ACC112 (cell line): ENCODE results near the gene CCL7.
A peak's percentile ranks its signal among the peaks of the same experiment; 100 is the strongest.

Experiments
- H2AFZ ChIP-seq: fragments of 200-600 bp; sonication (generic); one replicate; pipeline ENCODE4 v1.6.0; 2017; ENCODE audit warnings: antibody characterized with exemption, low read length; ENCODE audit not compliant: unreplicated experiment
- H3K27ac ChIP-seq: fragments of 200-600 bp; sonication (generic); 2 replicates; pipeline ENCODE4 v1.5.1; 2014; ENCODE audit warnings: low read depth, mild to moderate bottlenecking, antibody characterized with exemption, low read length, moderate library complexity
- H3K27me3 ChIP-seq: fragments of 200-600 bp; sonication (generic); 2 replicates; pipeline ENCODE4 v1.6.1; 2014; ENCODE audit warnings: mild to moderate bottlenecking, antibody characterized with exemption, low read length, moderate library complexity, mixed read lengths; ENCODE audit not compliant: insufficient read depth
- H3K36me3 ChIP-seq: fragments of 200-600 bp; sonication (generic); 2 replicates; pipeline ENCODE4 v1.6.1; 2016; ENCODE audit warnings: mild to moderate bottlenecking, antibody characterized with exemption, low read length, moderate library complexity, mixed read lengths; ENCODE audit not compliant: insufficient read depth
- H3K4me1 ChIP-seq: fragments of 200-600 bp; sonication (generic); one replicate; pipeline ENCODE4 v1.6.1; 2016; ENCODE audit warnings: low read length, mixed read lengths; ENCODE audit not compliant: insufficient read depth, unreplicated experiment, control insufficient read depth
- H3K4me3 ChIP-seq: fragments of 200-600 bp; sonication (generic); 2 replicates; pipeline ENCODE4 v1.5.1; 2014; ENCODE audit warnings: mild to moderate bottlenecking, low read depth, low read length
- H3K79me2 ChIP-seq: fragments of 200-600 bp; sonication (generic); one replicate; pipeline ENCODE4 v1.6.0; 2016; ENCODE audit warnings: low read length; ENCODE audit not compliant: control insufficient read depth, unreplicated experiment, insufficient read depth

CCL7 gene

GRCh38 chr17:34246881-34247280, 23.1 kb upstream of the CCL7 start:
- Histone ChIP-seq H3K79me2 (no peaks in the 10 kb centered on the region), H3K4me3 (no peak overlapping the region), H3K4me1 (peaks cover 41% of the 10 kb centered on the region), H2AFZ (no peak overlapping the region), H3K27me3 (no peaks in the 10 kb centered on the region), H3K36me3 (no peaks in the 10 kb centered on the region), H3K27ac (no peak overlapping the region)

- Histone ChIP-seq H3K79me2 (no peaks in the 10 kb centered on the region), H3K4me1 (peaks cover 58% of the 10 kb centered on the region), H3K27ac (peak overlapping the region; percentile 84), H3K36me3 (no peaks in the 10 kb centered on the region), H3K4me3 (no peak overlapping the region), H3K27me3 (no peaks in the 10 kb centered on the region), H2AFZ (peak overlapping the region; percentile 23)
These were observed 21.5 kb upstream of the CCL7 start for GRCh38 chr17:34248511-34249024.

GRCh38 chr17:34249061-34249460, 21.0 kb upstream of the CCL7 start:
- Histone ChIP-seq H3K36me3 (no peaks in the 10 kb centered on the region), H2AFZ (peak overlapping the region; percentile 23), H3K4me3 (no peak overlapping the region), H3K79me2 (no peaks in the 10 kb centered on the region), H3K27ac (peak overlapping the region; percentile 84), H3K27me3 (no peaks in the 10 kb centered on the region), H3K4me1 (peaks cover 63% of the 10 kb centered on the region)

GRCh38 chr17:34249478-34249877, 20.5 kb upstream of the CCL7 start:
- no peak overlapping the region for H3K4me3 ChIP-seq
- H3K36me3 ChIP-seq, result no peaks in the 10 kb centered on the region
- peaks cover 67% of the 10 kb centered on the region for H3K4me1 ChIP-seq
- peak overlapping the region; percentile 84 for H3K27ac ChIP-seq
- H2AFZ ChIP-seq, result no peak overlapping the region
- no peaks in the 10 kb centered on the region for H3K79me2 ChIP-seq
- H3K27me3 ChIP-seq, result no peaks in the 10 kb centered on the region

GRCh38 chr17:34251186-34251585, 18.8 kb upstream of the CCL7 start:
- Histone ChIP-seq H3K79me2 (peaks cover 3% of the 10 kb centered on the region), H3K4me3 (no peak overlapping the region), H3K4me1 (peaks cover 73% of the 10 kb centered on the region), H2AFZ (no peak overlapping the region), H3K36me3 (no peaks in the 10 kb centered on the region), H3K27ac (peak overlapping the region; percentile 99), H3K27me3 (no peaks in the 10 kb centered on the region)

GRCh38 chr17:34252095-34252443, 18.0 kb upstream of the CCL7 start:
- peaks cover 3% of the 10 kb centered on the region for H3K79me2 ChIP-seq
- no peaks in the 10 kb centered on the region for H3K27me3 ChIP-seq
- H3K4me1 ChIP-seq, result peaks cover 73% of the 10 kb centered on the region
- no peaks in the 10 kb centered on the region for H3K36me3 ChIP-seq
- H3K4me3 ChIP-seq, result no peak overlapping the region
- peak overlapping the region; percentile 99 for H3K27ac ChIP-seq
- H2AFZ ChIP-seq, result no peak overlapping the region

GRCh38 chr17:34252444-34253138, 17.4 kb upstream of the CCL7 start:
- Histone ChIP-seq H3K27ac (peak overlapping the region; percentile 99), H3K36me3 (no peaks in the 10 kb centered on the region), H3K4me3 (peak overlapping the region; percentile 80; the same call in 1 of the 2 replicates), H3K79me2 (peaks cover 3% of the 10 kb centered on the region), H3K4me1 (peaks cover 73% of the 10 kb centered on the region), H3K27me3 (no peaks in the 10 kb centered on the region), H2AFZ (no peak overlapping the region)

GRCh38 chr17:34253139-34253525, 16.9 kb upstream of the CCL7 start:
- H3K27ac ChIP-seq, result peak overlapping the region; percentile 99
- H3K27me3 ChIP-seq, result no peaks in the 10 kb centered on the region
- H3K4me1 ChIP-seq, result peaks cover 69% of the 10 kb centered on the region

GRCh38 chr17:34254146-34254545, 15.9 kb upstream of the CCL7 start:
- Histone ChIP-seq H3K4me1 (peaks cover 66% of the 10 kb centered on the region), H3K27me3 (no peaks in the 10 kb centered on the region), H3K27ac (peak overlapping the region; percentile 99), H3K4me3 (peak overlapping the region; percentile 80), H3K36me3 (no peaks in the 10 kb centered on the region), H2AFZ (no peak overlapping the region), H3K79me2 (peaks cover 3% of the 10 kb centered on the region)

More at GRCh38 chr17:34253139-34253525, 16.9 kb upstream of the CCL7 start:
- H3K79me2 ChIP-seq, result peaks cover 3% of the 10 kb centered on the region
- peak overlapping the region; percentile 80; the same call in 1 of the 2 replicates for H3K4me3 ChIP-seq
- no peaks in the 10 kb centered on the region for H3K36me3 ChIP-seq
- H2AFZ ChIP-seq, result no peak overlapping the region

GRCh38 chr17:34254651-34255380, 15.2 kb upstream of the CCL7 start, which contains the start of gene CCL2:
Gene CCL2, plus strand, starts transcription at chr17:34255285. Its CDS starts 65 bp downstream, at chr17:34255350.
- Histone ChIP-seq H3K27ac (peak within 1 kb of the TSS; percentile 99), H3K4me1 (peaks cover 64% of the 10 kb centered on the region), H3K27me3 (no peaks in the 10 kb centered on the region), H3K79me2 (peaks cover 3% of the 10 kb centered on the region), H3K4me3 (peak within 1 kb of the TSS; percentile 80), H2AFZ (peak within 1 kb of the TSS; percentile 1), H3K36me3 (no peaks in the 10 kb centered on the region)
